SU-DHL-6 (cell line): ENCODE data around the gene GJA3.

Experiments used
- CTCF ChIP-seq: fragments of 200-600 bp; sonication (generic); IDR thresholded peaks from one replicate; pipeline ENCODE4 v1.5.1; 2017; ENCODE audit warnings: antibody characterized with exemption, mild to moderate bottlenecking, low read length, moderate library complexity; ENCODE audit not compliant: insufficient read depth, poor library complexity, severe bottlenecking
- EZH2phosphoT487 ChIP-seq: fragments of 200-600 bp; sonication (generic), shearing (Covaris generic); conservative IDR thresholded peaks from 2 replicates; pipeline ENCODE4 v1.6.1; 2018; ENCODE audit warnings: mild to moderate bottlenecking, antibody characterized with exemption, low read length, moderate library complexity, mixed read lengths

GRCh38 chr13:20136781-20137703 is 23.8 kb downstream of the GJA3 start:
- TF ChIP-seq CTCF (peak; percentile 38), EZH2phosphoT487 (no peak)
